SK-N-SH treated with all-trans-retinoic acid at 6 μM for 48 hours (cell line): ENCODE results near the gene MYO9B.

ENCODE experiments used
- ATAC-seq: fragments of 200-7000 bp; cut with Tn5 transposase; 3 replicates; pipeline ENCODE4 v1.9.1; 2020; ENCODE audit warnings: mild to moderate bottlenecking, moderate library complexity
- ARNTL ChIP-seq: fragments of 450-650 bp; formaldehyde crosslinking; IDR thresholded peaks from 2 replicates; pipeline ENCODE4 v1.5.0; 2020; ENCODE audit warnings: low read depth, mild to moderate bottlenecking, moderate library complexity, borderline replicate concordance
- BACH2 ChIP-seq: fragments of 250-450 bp; sonication (Bioruptor Pico); IDR thresholded peaks from 2 replicates; pipeline ENCODE4 v1.9.0; 2021; ENCODE audit warnings: mild to moderate bottlenecking, borderline replicate concordance
- CREB5 ChIP-seq: fragments of 250-450 bp; sonication (Bioruptor Pico); IDR thresholded peaks from 2 replicates; pipeline ENCODE4 v1.5.1; 2020; ENCODE audit warnings: low read depth, mild to moderate bottlenecking, moderate library complexity
- CSDC2 ChIP-seq: fragments of 250-450 bp; sonication (Bioruptor Pico); IDR thresholded peaks from 2 replicates; pipeline ENCODE4 v1.5.0; 2020; ENCODE audit warnings: mild to moderate bottlenecking, moderate library complexity
- ESRRG ChIP-seq: fragments of 250-450 bp; sonication (Bioruptor Pico); IDR thresholded peaks from 2 replicates; pipeline ENCODE4 v1.6.1; 2021; ENCODE audit warnings: mild to moderate bottlenecking
- GLIS3 ChIP-seq: fragments of 250-450 bp; sonication (Bioruptor Pico); IDR thresholded peaks from 2 replicates; pipeline ENCODE4 v1.5.0; 2020; ENCODE audit warnings: mild to moderate bottlenecking, moderate library complexity
- ISL1 ChIP-seq: fragments of 250-450 bp; sonication (Bioruptor Pico); IDR thresholded peaks from 2 replicates; pipeline ENCODE4 v2.1.2; 2022; ENCODE audit warnings: mild to moderate bottlenecking, moderate library complexity
- OSR1 ChIP-seq: fragments of 250-450 bp; sonication (Bioruptor Pico); IDR thresholded peaks from 2 replicates; pipeline ENCODE4 v1.8.0; 2022; ENCODE audit warnings: moderate library complexity, mild to moderate bottlenecking, inconsistent platforms
- PATZ1 ChIP-seq: fragments of 250-450 bp; sonication (Bioruptor Pico); IDR thresholded peaks from 2 replicates; pipeline ENCODE4 v1.8.0; 2020; ENCODE audit warnings: mild to moderate bottlenecking, moderate library complexity, borderline replicate concordance
- POU6F1 ChIP-seq: fragments of 250-450 bp; sonication (Bioruptor Pico); IDR thresholded peaks from 2 replicates; pipeline ENCODE4 v1.8.0; 2021; ENCODE audit warnings: low read depth, mild to moderate bottlenecking, moderate library complexity, borderline replicate concordance
- PPARA ChIP-seq: fragments of 250-450 bp; sonication (Bioruptor Pico); IDR thresholded peaks from 2 replicates; pipeline ENCODE4 v1.5.0; 2020; ENCODE audit warnings: mild to moderate bottlenecking, borderline replicate concordance
- RARB ChIP-seq: fragments of 250-450 bp; sonication (Bioruptor Pico); IDR thresholded peaks from 2 replicates; pipeline ENCODE4 v1.8.0; 2021; ENCODE audit warnings: mild to moderate bottlenecking, moderate library complexity
- SNAI2 ChIP-seq: fragments of 250-450 bp; sonication (Bioruptor Pico); IDR thresholded peaks from 2 replicates; pipeline ENCODE4 v1.5.0; 2020; ENCODE audit warnings: mild to moderate bottlenecking, moderate library complexity
- TCF4 ChIP-seq: fragments of 250-450 bp; sonication (Bioruptor Pico); IDR thresholded peaks from 2 replicates; pipeline ENCODE4 v1.8.0; 2021; ENCODE audit warnings: mild to moderate bottlenecking, moderate library complexity, borderline replicate concordance
- TOX ChIP-seq: fragments of 250-450 bp; sonication (Bioruptor Pico); IDR thresholded peaks from 2 replicates; pipeline ENCODE4 v1.8.0; 2021; ENCODE audit warnings: mild to moderate bottlenecking, moderate library complexity, borderline replicate concordance
- TSHZ2 ChIP-seq: fragments of 250-450 bp; sonication (Bioruptor Pico); IDR thresholded peaks from 2 replicates; pipeline ENCODE4 v1.5.0; 2020; ENCODE audit warnings: mild to moderate bottlenecking, moderate library complexity
- ZC3H10 ChIP-seq: fragments of 250-450 bp; sonication (Bioruptor Pico); IDR thresholded peaks from 2 replicates; pipeline ENCODE4 v1.5.1; 2021; ENCODE audit warnings: mild to moderate bottlenecking, moderate library complexity
- ZFP3 ChIP-seq: fragments of 250-450 bp; sonication (Bioruptor Pico); IDR thresholded peaks from 2 replicates; pipeline ENCODE4 v1.5.0; 2020; ENCODE audit warnings: mild to moderate bottlenecking, moderate library complexity
- ZFP30 ChIP-seq: fragments of 450-650 bp; formaldehyde crosslinking; IDR thresholded peaks from 2 replicates; pipeline ENCODE4 v1.5.0; 2022; ENCODE audit warnings: mild to moderate bottlenecking, moderate library complexity
- ZNF565 ChIP-seq: fragments of 450-650 bp; formaldehyde crosslinking; conservative IDR thresholded peaks from 2 replicates; pipeline ENCODE4 v1.5.0; 2020; ENCODE audit warnings: low read depth, mild to moderate bottlenecking, moderate library complexity
- ZNF70 ChIP-seq: fragments of 450-650 bp; formaldehyde crosslinking; IDR thresholded peaks from 2 replicates; pipeline ENCODE4 v1.5.0; 2020; ENCODE audit warnings: mild to moderate bottlenecking, moderate library complexity
- ZNF8 ChIP-seq: fragments of 450-650 bp; formaldehyde crosslinking; IDR thresholded peaks from 2 replicates; pipeline ENCODE4 v1.5.0; 2020; ENCODE audit warnings: mild to moderate bottlenecking, moderate library complexity

The MYO9B gene

GRCh38 chr19:17162580-17162979 is 87.0 kb downstream of the MYO9B start:
- no peak for ATAC-seq
- no peak for TF ChIP-seq TCF4
- no peak for TF ChIP-seq ZNF70 (CRISPR knock-in tag)
- no peak for TF ChIP-seq POU6F1 (CRISPR knock-in tag)
- TF ChIP-seq CREB5, result no peak
- no peak for TF ChIP-seq ZNF565 (CRISPR knock-in tag)
- no peak for TF ChIP-seq OSR1 (CRISPR knock-in tag)
- TF ChIP-seq ARNTL (CRISPR knock-in tag), result no peak
- TF ChIP-seq ZC3H10 (CRISPR knock-in tag), result no peak
- TF ChIP-seq TOX, result no peak
- no peak for TF ChIP-seq BACH2
- no peak for TF ChIP-seq PPARA
- no peak for TF ChIP-seq CSDC2 (CRISPR knock-in tag)
- TF ChIP-seq SNAI2 (CRISPR knock-in tag), result no peak
- TF ChIP-seq ZFP30, result no peak
- TF ChIP-seq ZFP3, result no peak
- no peak for TF ChIP-seq PATZ1 (CRISPR knock-in tag)
- TF ChIP-seq, all 23 proteins: peak for 0

GRCh38 chr19:17163652-17164051 is 88.1 kb downstream of the MYO9B start:
- TF ChIP-seq BACH2, result no peak
- TF ChIP-seq ZNF8, result peak; percentile 100
- no peak for ATAC-seq

- ATAC-seq, result no peak
- no peak for TF ChIP-seq GLIS3 (CRISPR knock-in tag)
- TF ChIP-seq CSDC2 (CRISPR knock-in tag), result no peak
- no peak for TF ChIP-seq CREB5
- no peak for TF ChIP-seq ISL1 (CRISPR knock-in tag)
- no peak for TF ChIP-seq TSHZ2
- no peak for TF ChIP-seq ESRRG (CRISPR knock-in tag)
- TF ChIP-seq ARNTL (CRISPR knock-in tag), result no peak
- TF ChIP-seq ZFP30, result no peak
- TF ChIP-seq PATZ1 (CRISPR knock-in tag), result no peak
- no peak for TF ChIP-seq ZNF8
- no peak for TF ChIP-seq PPARA
- TF ChIP-seq TCF4, result no peak
- TF ChIP-seq RARB, result no peak
- no peak for TF ChIP-seq OSR1 (CRISPR knock-in tag)
- no peak for TF ChIP-seq ZFP3
- TF ChIP-seq ZNF70 (CRISPR knock-in tag), result no peak
- TF ChIP-seq, all 23 proteins: peak for 0
Observed at GRCh38 chr19:17164639-17165038, 89.1 kb downstream of the MYO9B start.
